Common myeloid progenitor, CD34-positive (primary cell): ENCODE measurements around the gene MYCBPAP.

Experiments used
- CTCF ChIA-PET: fragments of 350-600 bp; sonication (Branson Sonifier 250); formaldehyde crosslinking; loops from one replicate; lab custom pipeline; 2021; ENCODE audit warnings: antibody characterized with exemption; lab: Charles Lee
- POLR2A ChIA-PET: fragments of 350-600 bp; sonication (Branson Sonifier 250); formaldehyde crosslinking; loops from one replicate; lab custom pipeline; 2021; ENCODE audit warnings: antibody characterized with exemption; lab: Charles Lee
- DNase-seq, 3 donors: peaks; one replicate each; pipeline versions ENCODE4 v3.0.0 to v3.0.0-alpha.2; 2013
- H3K27ac ChIP-seq, 2 experiments: 1 replicate in 1 of 2; 2 replicates in 1 of 2; pipeline ENCODE4 v1.7.0; 2013; ENCODE audit warnings: inconsistent platforms in 2 of 2, low read length in 2 of 2, mild to moderate bottlenecking in 2 of 2, low read depth in 1 of 2, moderate library complexity in 1 of 2; ENCODE audit not compliant: severe bottlenecking in 2 of 2, insufficient read depth in 1 of 2, poor library complexity in 1 of 2
- H3K27me3 ChIP-seq, 5 experiments: replicated peaks in 2 of 5; 1 replicate in 3 of 5; 2 replicates in 2 of 5; pipeline versions ENCODE4 v1.6.1 to v1.7.0; 2013; ENCODE audit warnings: low read length in 4 of 5, mild to moderate bottlenecking in 2 of 5, moderate library complexity in 2 of 5, inconsistent platforms in 1 of 5; ENCODE audit not compliant: insufficient read depth in 5 of 5, control insufficient read depth in 4 of 5
- H3K36me3 ChIP-seq, 4 experiments: 1 replicate in 2 of 4; 2 replicates in 2 of 4; pipeline versions ENCODE4 v1.6.1 to v1.7.0; 2013; ENCODE audit warnings: low read length in 3 of 4, control low read depth in 1 of 4, mild to moderate bottlenecking in 1 of 4; ENCODE audit not compliant: control insufficient read depth in 4 of 4, insufficient read depth in 4 of 4
- H3K4me1 ChIP-seq, 4 experiments: 1 replicate in 3 of 4; 2 replicates in 1 of 4; pipeline versions ENCODE4 v1.6.1 to v1.7.1; 2013; ENCODE audit warnings: low read length in 3 of 4, mild to moderate bottlenecking in 3 of 4, control low read depth in 1 of 4, inconsistent platforms in 1 of 4, moderate library complexity in 1 of 4; ENCODE audit not compliant: control insufficient read depth in 4 of 4, insufficient read depth in 4 of 4; ENCODE audit errors: control extremely low read depth in 1 of 4
- H3K4me3 ChIP-seq, 7 experiments: 1 replicate in 4 of 7; 2 replicates in 3 of 7; pipeline versions ENCODE4 v1.5.1 to v1.7.0; 2013; ENCODE audit warnings: mild to moderate bottlenecking in 7 of 7, low read length in 6 of 7, moderate library complexity in 6 of 7, inconsistent platforms in 2 of 7, low read depth in 2 of 7, control low read depth in 1 of 7; ENCODE audit not compliant: insufficient read depth in 4 of 7, control insufficient read depth in 1 of 7; ENCODE audit errors: extremely low read depth in 1 of 7
- H3K9me3 ChIP-seq, 5 experiments: 1 replicate in 4 of 5; 2 replicates in 1 of 5; pipeline versions ENCODE4 v1.6.1 to v1.7.1; 2013; ENCODE audit warnings: low read length in 4 of 5, mild to moderate bottlenecking in 2 of 5, inconsistent platforms in 1 of 5, low read depth in 1 of 5, moderate library complexity in 1 of 5; ENCODE audit not compliant: control insufficient read depth in 4 of 5, insufficient read depth in 2 of 5; ENCODE audit errors: control extremely low read depth in 1 of 5
- WGBS: methylation state at CpG from one replicate; pipeline ENCODE4 v1.1.5; 2013; ENCODE audit not compliant: insufficient coverage; 5-methylcytosine and 5-hydroxymethylcytosine counted together

MYCBPAP gene

GRCh38 chr17:50565402-50566350 lies 57.4 kb downstream of the MYCBPAP start:
- 47% methylated on average over 8 of the region's 10 CpGs for WGBS
- Histone ChIP-seq H3K9me3 (no peaks in the 10 kb centered on the region), H3K27me3 (peaks cover 0 to 71% (median 30%) of the 10 kb centered on the region in 5 experiments), H3K27ac (no peak overlapping the region), H3K4me1 (peaks cover 0 to 28% (median 20%) of the 10 kb centered on the region in 4 experiments), H3K36me3 (no peaks in the 10 kb centered on the region), H3K4me3 (no peak overlapping the region)
- ChIA-PET POLR2A (interaction anchor here (0.9 kb wide), 1 partner anchor 12 kb away, joined by 5 read pairs; no protein-coding TSS in a partner anchor), CTCF (interaction anchor here (3.4 kb wide), 1 partner anchor 10 kb away, joined by 10 read pairs; no protein-coding TSS in a partner anchor)
- DNase-seq = peak; percentile 28 to 65 (median 51)

- no CpG with 5 or more reads among the region's 2 CpGs for WGBS
Measured at GRCh38 chr17:50566886-50567285, 58.6 kb downstream of the MYCBPAP start.

GRCh38 chr17:50568659-50569058 lies 60.4 kb downstream of the MYCBPAP start:
- DNase-seq = no peak
- Histone ChIP-seq H3K27me3 (peaks cover 0 to 45% (median 18%) of the 10 kb centered on the region in 5 experiments), H3K4me3 (no peak overlapping the region), H3K36me3 (no peaks in the 10 kb centered on the region), H3K9me3 (no peaks in the 10 kb centered on the region), H3K27ac (no peak overlapping the region), H3K4me1 (peaks cover 0 to 9% (median 1%) of the 10 kb centered on the region in 4 experiments)
- WGBS = 83% methylated on average over 4 of the region's 12 CpGs
- ChIA-PET POLR2A (no interaction called here), CTCF (no interaction called here)

More at GRCh38 chr17:50566886-50567285, 58.6 kb downstream of the MYCBPAP start:
- CTCF ChIA-PET = interaction anchor here (0.9 to 1.0 kb wide), 2 partner anchors 16 to 46 kb away, joined by 3 to 4 read pairs; no protein-coding TSS in a partner anchor
- POLR2A ChIA-PET = interaction anchor here (0.9 kb wide), 1 partner anchor 13 kb away, joined by 5 read pairs; no protein-coding TSS in a partner anchor
- Histone ChIP-seq H3K27ac (no peak overlapping the region), H3K27me3 (peaks cover 0 to 61% (median 30%) of the 10 kb centered on the region in 5 experiments), H3K4me3 (no peak overlapping the region), H3K9me3 (no peaks in the 10 kb centered on the region), H3K36me3 (no peaks in the 10 kb centered on the region), H3K4me1 (peaks cover 0 to 19% (median 11%) of the 10 kb centered on the region in 4 experiments)
- DNase-seq = no peak

- Histone ChIP-seq H3K9me3 (no peaks in the 10 kb centered on the region), H3K36me3 (no peaks in the 10 kb centered on the region), H3K4me1 (peaks cover 0 to 6% (median 1%) of the 10 kb centered on the region in 4 experiments), H3K4me3 (no peak overlapping the region), H3K27ac (no peak overlapping the region), H3K27me3 (peaks cover 0 to 36% (median 13%) of the 10 kb centered on the region in 5 experiments)
- CTCF ChIA-PET = interaction anchor here (1.4 kb wide), 1 partner anchor 19 kb away, joined by 4 read pairs; no protein-coding TSS in a partner anchor
- WGBS = 96% methylated on average over 4 of the region's 7 CpGs
- POLR2A ChIA-PET = no interaction called here
- DNase-seq = no peak
Measured at GRCh38 chr17:50569592-50569991, 61.4 kb downstream of the MYCBPAP start.

GRCh38 chr17:50570032-50570431 lies 61.8 kb downstream of the MYCBPAP start:
- H3K4me3 ChIP-seq = no peak overlapping the region

GRCh38 chr17:50570528-50570927 lies 62.3 kb downstream of the MYCBPAP start:
- 100% methylated on average over 3 of the region's 7 CpGs for WGBS
- H3K27ac ChIP-seq = no peak overlapping the region
- H3K4me1 ChIP-seq = peaks cover 0 to under 1% (median 0%) of the 10 kb centered on the region in 4 experiments
- no peak overlapping the region for H3K4me3 ChIP-seq
- ChIA-PET POLR2A (interaction anchor here (0.6 kb wide), 2 partner anchors 65 to 76 kb away, joined by 3 to 4 read pairs; no protein-coding TSS in a partner anchor), CTCF (interaction anchor here (0.9 to 1.4 kb wide), 3 partner anchors 19 to 90 kb away, joined by 3 to 4 read pairs (median 3); no protein-coding TSS in a partner anchor)
- H3K9me3 ChIP-seq = no peaks in the 10 kb centered on the region
- DNase-seq = no peak
- H3K27me3 ChIP-seq = peaks cover 0 to 26% (median 12%) of the 10 kb centered on the region in 5 experiments
- no peaks in the 10 kb centered on the region for H3K36me3 ChIP-seq

More at GRCh38 chr17:50570032-50570431, 61.8 kb downstream of the MYCBPAP start:
- POLR2A ChIA-PET = no interaction called here
- CTCF ChIA-PET = interaction anchor here (0.9 to 1.4 kb wide), 3 partner anchors 19 to 91 kb away, joined by 3 to 4 read pairs (median 3); no protein-coding TSS in a partner anchor
- no peak for DNase-seq
- 95% methylated on average over 7 of the region's 8 CpGs for WGBS
- Histone ChIP-seq H3K27me3 (peaks cover 0 to 31% (median 12%) of the 10 kb centered on the region in 5 experiments), H3K27ac (no peak overlapping the region), H3K4me1 (peaks cover 0 to 4% (median under 1%) of the 10 kb centered on the region in 4 experiments), H3K36me3 (no peaks in the 10 kb centered on the region), H3K9me3 (no peaks in the 10 kb centered on the region)
